Effector memory CD4-positive, alpha-beta T cell (primary cell): ENCODE results near the gene SMIM9.
"Not testable (repeated sequence)": the region's sequence is repeated elsewhere in the genome, so short reads cannot be mapped to it uniquely, and the experiment has no call there.

Experiments
- DNase-seq, 3 donors: peaks; one replicate each; pipeline ENCODE4 v3.0.0-alpha.2; 2020
- H3K27ac ChIP-seq: 2 replicates; pipeline ENCODE4 v1.7.0; 2013; ENCODE audit warnings: mild to moderate bottlenecking, low read length, moderate library complexity; ENCODE audit not compliant: insufficient read depth, poor library complexity, severe bottlenecking
- H3K27me3 ChIP-seq: replicated peaks from 2 replicates; pipeline ENCODE4 v1.7.0; 2013; ENCODE audit warnings: mild to moderate bottlenecking, low read length; ENCODE audit not compliant: insufficient read depth, control insufficient read depth, poor library complexity, severe bottlenecking
- H3K36me3 ChIP-seq: 2 replicates; pipeline ENCODE4 v1.7.0; 2013; ENCODE audit warnings: mild to moderate bottlenecking, low read length, moderate library complexity; ENCODE audit not compliant: control insufficient read depth, insufficient read depth
- H3K4me1 ChIP-seq: 2 replicates; pipeline ENCODE4 v1.7.0; 2013; ENCODE audit warnings: low read length, mild to moderate bottlenecking; ENCODE audit not compliant: control insufficient read depth, insufficient read depth, poor library complexity, severe bottlenecking
- H3K4me3 ChIP-seq: 2 replicates; pipeline ENCODE4 v1.7.0; 2013; ENCODE audit warnings: low read length, low read depth, mild to moderate bottlenecking; ENCODE audit not compliant: insufficient read depth, poor library complexity, severe bottlenecking
- H3K9me3 ChIP-seq: 2 replicates; pipeline ENCODE4 v1.7.0; 2013; ENCODE audit warnings: mild to moderate bottlenecking, low read length, moderate library complexity; ENCODE audit not compliant: control insufficient read depth

SMIM9 gene

DNA sequence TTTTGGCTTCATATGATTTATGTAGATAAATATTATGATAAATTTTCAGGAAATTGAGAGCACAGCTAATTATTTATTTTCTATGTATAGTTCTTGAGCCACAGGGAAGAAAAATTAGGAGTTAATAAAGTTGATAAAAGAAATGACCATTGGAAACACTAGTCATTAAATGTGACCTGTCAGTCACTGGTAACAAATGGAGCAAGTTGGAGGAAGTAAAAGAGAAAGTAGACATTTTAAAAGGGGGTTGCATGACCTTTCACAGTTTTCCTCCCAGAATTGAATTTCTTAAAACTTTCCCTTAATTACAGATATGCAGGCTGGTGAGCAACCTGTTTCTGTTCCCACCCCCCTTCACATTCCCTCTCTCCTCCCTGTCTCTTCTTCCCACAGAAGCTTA is 5.3 kb downstream of the SMIM9 start:
- H3K27me3 ChIP-seq = no peaks in the 10 kb centered on the region
- no peaks in the 10 kb centered on the region for H3K9me3 ChIP-seq
- no peak overlapping the region for H3K27ac ChIP-seq
- H3K4me3 ChIP-seq = no peak overlapping the region
- H3K4me1 ChIP-seq = no peaks in the 10 kb centered on the region
- DNase-seq = no peak
- H3K36me3 ChIP-seq = no peaks in the 10 kb centered on the region

DNA sequence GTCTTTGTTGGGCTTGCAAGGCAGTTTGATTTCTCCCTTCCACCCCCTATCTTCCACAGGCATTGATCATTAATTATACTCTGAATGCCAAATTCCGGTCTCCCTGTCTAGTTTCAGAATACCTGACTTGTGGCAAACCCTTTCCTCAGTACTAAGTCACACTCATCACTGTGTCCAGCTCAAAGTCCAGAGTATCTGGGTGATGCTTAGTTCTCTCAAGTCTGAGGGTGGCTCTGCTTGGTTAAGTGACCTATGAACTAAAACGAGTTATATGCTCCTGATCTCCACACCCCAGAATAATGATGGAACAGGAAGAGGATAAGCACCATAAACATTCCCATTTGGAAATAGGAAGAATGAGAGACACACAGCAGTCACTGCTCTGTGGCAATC is 6.5 kb downstream of the SMIM9 start:
- Histone ChIP-seq H3K27ac (no peak overlapping the region), H3K4me1 (no peaks in the 10 kb centered on the region), H3K27me3 (no peaks in the 10 kb centered on the region), H3K36me3 (no peaks in the 10 kb centered on the region), H3K9me3 (no peaks in the 10 kb centered on the region), H3K4me3 (no peak overlapping the region)
- DNase-seq = no peak

DNA sequence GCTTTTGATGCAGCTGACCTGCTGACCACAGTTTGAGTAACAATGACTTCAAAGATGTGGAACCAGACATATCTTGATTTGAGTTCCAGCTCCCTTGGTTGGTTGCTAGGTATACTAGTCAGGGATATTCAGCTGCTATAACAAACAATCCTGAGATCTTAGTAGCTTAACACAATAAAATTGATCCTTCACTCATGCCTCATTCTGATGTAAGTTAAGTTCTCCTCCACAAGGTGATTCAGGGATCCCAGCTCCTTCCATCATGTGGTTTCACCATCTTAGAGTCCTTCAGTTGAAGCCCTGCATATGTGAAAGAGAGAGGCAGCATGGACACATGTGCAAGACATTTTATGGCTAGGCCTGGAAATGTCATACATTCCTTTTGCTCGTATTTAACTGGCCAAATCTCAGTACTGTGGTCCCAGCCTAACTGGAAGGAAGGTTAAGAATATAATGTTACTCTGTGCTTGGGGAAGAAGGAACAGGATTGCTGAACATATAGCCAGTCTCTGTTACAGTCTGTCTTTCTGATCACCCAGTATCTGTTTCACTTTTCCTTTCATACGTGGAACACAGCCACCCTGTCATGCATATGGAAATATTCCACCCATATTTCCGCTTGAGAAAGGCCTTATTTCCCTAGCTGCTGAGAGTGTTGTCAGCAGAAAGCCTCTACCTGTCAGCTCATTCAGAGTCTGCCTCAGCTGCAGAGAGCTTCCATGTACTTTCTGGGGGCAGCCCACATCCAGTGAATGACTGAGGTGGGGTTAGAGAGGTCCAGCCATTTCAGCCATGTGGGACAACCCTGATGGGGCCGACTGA is 7.1 kb downstream of the SMIM9 start:
- H3K27ac ChIP-seq = no peak overlapping the region
- H3K4me1 ChIP-seq = no peaks in the 10 kb centered on the region
- no peak for DNase-seq
- no peaks in the 10 kb centered on the region for H3K9me3 ChIP-seq
- H3K27me3 ChIP-seq = no peaks in the 10 kb centered on the region
- H3K4me3 ChIP-seq = no peak overlapping the region
- no peaks in the 10 kb centered on the region for H3K36me3 ChIP-seq

DNA sequence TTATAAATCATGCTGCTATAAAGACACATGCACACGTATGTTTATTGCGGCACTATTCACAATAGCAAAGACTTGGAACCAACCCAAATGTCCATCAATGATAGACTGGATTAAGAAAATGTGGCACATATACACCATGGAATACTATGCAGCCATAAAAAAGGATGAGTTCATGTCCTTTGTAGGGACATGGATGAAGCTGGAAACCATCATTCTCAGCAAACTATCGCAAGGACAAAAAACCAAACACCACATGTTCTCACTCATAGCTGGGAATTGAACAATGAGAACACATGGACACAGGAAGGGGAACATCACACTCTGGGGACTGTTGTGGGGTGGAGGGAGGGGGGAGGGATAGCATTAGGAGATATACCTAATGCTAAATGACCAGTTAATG is 8.9 kb downstream of the SMIM9 start:
- not testable (repeated sequence) for H3K4me3 ChIP-seq, H3K27ac ChIP-seq, H3K27me3 ChIP-seq, H3K36me3 ChIP-seq, DNase-seq, H3K9me3 ChIP-seq, H3K4me1 ChIP-seq

GRCh38 chrX:154824638-154825037 is 9.8 kb downstream of the SMIM9 start:
- DNase-seq = no peak
- Histone ChIP-seq H3K27me3 (no peaks in the 10 kb centered on the region), H3K9me3 (no peaks in the 10 kb centered on the region), H3K36me3 (no peaks in the 10 kb centered on the region), H3K27ac (no peak overlapping the region), H3K4me3 (no peak overlapping the region), H3K4me1 (no peaks in the 10 kb centered on the region)

GRCh38 chrX:154822029-154822428 is 12.4 kb downstream of the SMIM9 start:
- H3K4me1 ChIP-seq = no peaks in the 10 kb centered on the region
- no peaks in the 10 kb centered on the region for H3K9me3 ChIP-seq
- H3K4me3 ChIP-seq = no peak overlapping the region
- no peaks in the 10 kb centered on the region for H3K27me3 ChIP-seq
- no peak for DNase-seq
- no peaks in the 10 kb centered on the region for H3K36me3 ChIP-seq
- H3K27ac ChIP-seq = no peak overlapping the region

DNA sequence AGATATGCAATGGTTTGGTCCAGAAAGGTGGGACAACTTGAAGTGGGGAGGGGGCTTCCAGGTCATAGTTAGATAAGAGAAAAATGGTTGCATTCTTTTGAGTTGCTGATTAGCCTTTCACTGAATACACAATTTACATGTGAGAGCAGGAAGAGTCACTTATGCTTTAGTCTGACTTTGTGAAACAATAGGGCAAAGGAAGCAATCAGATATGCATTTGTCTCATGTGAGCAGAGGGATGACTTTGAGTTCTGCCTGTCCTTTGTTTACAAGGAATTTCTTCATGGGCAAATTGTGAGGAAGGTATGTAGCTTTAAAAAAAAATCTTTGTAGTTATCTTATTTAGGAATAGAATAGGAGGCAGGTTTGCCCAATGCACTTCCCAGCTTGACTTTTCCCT is 12.9 kb downstream of the SMIM9 start:
- H3K4me1 ChIP-seq = no peaks in the 10 kb centered on the region
- H3K4me3 ChIP-seq = no peak overlapping the region
- DNase-seq = no peak

DNA sequence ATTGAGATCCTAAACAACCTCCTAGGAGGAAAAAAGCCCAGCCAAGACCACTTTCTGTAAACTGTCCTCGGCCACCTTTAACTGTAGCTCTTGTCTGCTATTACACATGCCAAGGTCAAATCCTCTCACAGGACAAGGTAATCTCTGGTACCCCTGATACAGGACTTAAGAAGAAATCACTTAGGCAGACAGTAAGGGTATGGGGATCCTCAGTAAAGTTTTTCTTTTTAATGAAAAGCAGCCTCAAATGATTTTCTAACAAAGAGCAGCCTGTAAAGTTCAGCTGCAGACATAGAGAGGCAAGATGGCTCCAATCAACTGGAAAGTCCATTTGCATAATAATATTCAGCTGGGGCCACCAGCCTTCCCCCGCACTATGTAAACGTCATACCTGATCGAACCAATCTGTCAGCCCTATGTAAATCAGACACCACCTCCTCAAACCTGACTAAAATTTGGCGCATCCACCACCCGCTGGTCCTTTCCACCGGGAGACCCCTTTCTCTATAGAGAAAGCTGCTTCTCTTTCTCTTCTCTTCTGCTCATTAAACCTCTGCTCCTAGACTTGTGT is 14.6 kb downstream of the SMIM9 start:
- Histone ChIP-seq H3K36me3 (no peaks in the 10 kb centered on the region), H3K4me3 (no peak overlapping the region), H3K27me3 (no peaks in the 10 kb centered on the region), H3K4me1 (no peaks in the 10 kb centered on the region), H3K9me3 (no peaks in the 10 kb centered on the region), H3K27ac (no peak overlapping the region)
- no peak for DNase-seq

More for the DNA sequence above, 12.9 kb downstream of the SMIM9 start:
- Histone ChIP-seq H3K27me3 (no peaks in the 10 kb centered on the region), H3K9me3 (no peaks in the 10 kb centered on the region), H3K27ac (no peak overlapping the region), H3K36me3 (no peaks in the 10 kb centered on the region)

- DNase-seq = no peak
- H3K4me3 ChIP-seq = no peak overlapping the region
- no peak overlapping the region for H3K27ac ChIP-seq
These were observed 15.3 kb downstream of the SMIM9 start for GRCh38 chrX:154818916-154819770.

More at GRCh38 chrX:154818916-154819770, 15.3 kb downstream of the SMIM9 start:
- Histone ChIP-seq H3K27me3 (no peaks in the 10 kb centered on the region), H3K4me1 (no peaks in the 10 kb centered on the region), H3K9me3 (no peaks in the 10 kb centered on the region), H3K36me3 (no peaks in the 10 kb centered on the region)
